H9 (cell line): ENCODE results near the gene NCOA5. TPM values are rescaled to one million over a fixed set of nuclear protein-coding genes. Genes with fewer than 3 reads are reported as not detected.

Source experiments
- DNase-seq: peaks from one replicate; pipeline ENCODE4 v3.0.0-alpha.2; 2017
- H2AFZ ChIP-seq: one replicate; pipeline ENCODE4 v1.6.1; 2013; ENCODE audit warnings: mild to moderate bottlenecking, low read length, control low read depth, moderate library complexity
- H2AK5ac ChIP-seq: 2 replicates; pipeline ENCODE4 v1.6.1; 2013; ENCODE audit warnings: low read length, control low read depth, mixed read lengths; ENCODE audit not compliant: insufficient read length
- H2BK120ac ChIP-seq: one replicate; pipeline ENCODE4 v1.6.1; 2013; ENCODE audit warnings: low read depth, mild to moderate bottlenecking, low read length, control low read depth, inconsistent platforms; ENCODE audit not compliant: poor library complexity, severe bottlenecking
- H2BK12ac ChIP-seq: 2 replicates; pipeline ENCODE4 v1.6.1; 2013; ENCODE audit warnings: low read length, control low read depth, mixed read lengths, low read depth; ENCODE audit not compliant: insufficient read length
- H2BK15ac ChIP-seq: 2 replicates; pipeline ENCODE4 v1.6.1; 2013; ENCODE audit warnings: low read depth, low read length, control low read depth
- H2BK20ac ChIP-seq: one replicate; pipeline ENCODE4 v1.6.1; 2013; ENCODE audit warnings: low read depth, mild to moderate bottlenecking, low read length, control low read depth, inconsistent platforms; ENCODE audit not compliant: poor library complexity, severe bottlenecking
- H2BK5ac ChIP-seq: 2 replicates; pipeline ENCODE4 v1.6.1; 2013; ENCODE audit warnings: low read length, control low read depth, mixed read lengths; ENCODE audit not compliant: insufficient read length
- H3K14ac ChIP-seq: 2 replicates; pipeline ENCODE4 v1.6.1; 2013; ENCODE audit warnings: low read length, control low read depth; ENCODE audit not compliant: insufficient read depth
- H3K18ac ChIP-seq: 2 replicates; pipeline ENCODE4 v1.6.1; 2013; ENCODE audit warnings: low read depth, mild to moderate bottlenecking, mixed read lengths, low read length, control low read depth; ENCODE audit not compliant: insufficient read length
- H3K23ac ChIP-seq: 2 replicates; pipeline ENCODE4 v1.6.1; 2013; ENCODE audit warnings: low read length, control low read depth, mixed read lengths, low read depth; ENCODE audit not compliant: insufficient read length
- H3K23me2 ChIP-seq: 2 replicates; pipeline ENCODE4 v1.6.1; 2013; ENCODE audit warnings: low read depth, mild to moderate bottlenecking, mixed read lengths, low read length, control low read depth; ENCODE audit not compliant: insufficient read length, poor library complexity, severe bottlenecking
- H3K27ac ChIP-seq: 2 replicates; pipeline ENCODE4 v1.5.1; 2013; ENCODE audit warnings: low read length, control low read depth, mixed read lengths, low read depth; ENCODE audit not compliant: insufficient read length
- H3K27me3 ChIP-seq: 2 replicates; pipeline ENCODE4 v1.6.1; 2013; ENCODE audit warnings: low read length, control low read depth, inconsistent platforms; ENCODE audit not compliant: insufficient read depth
- H3K4ac ChIP-seq: 2 replicates; pipeline ENCODE4 v1.6.1; 2013; ENCODE audit warnings: low read depth, mild to moderate bottlenecking, control low read depth, inconsistent platforms, low read length, moderate library complexity
- H3K4me1 ChIP-seq: 2 replicates; pipeline ENCODE4 v1.6.1; 2013; ENCODE audit warnings: low read length, control low read depth, inconsistent platforms; ENCODE audit not compliant: insufficient read depth
- H3K4me2 ChIP-seq: 2 replicates; pipeline ENCODE4 v1.6.1; 2013; ENCODE audit warnings: low read length, control low read depth, mixed read lengths; ENCODE audit not compliant: insufficient read length, insufficient read depth
- H3K56ac ChIP-seq: 2 replicates; pipeline ENCODE4 v1.6.1; 2013; ENCODE audit warnings: low read depth, mild to moderate bottlenecking, mixed read lengths, low read length, control low read depth; ENCODE audit not compliant: insufficient read length
- H3K79me1 ChIP-seq: 2 replicates; pipeline ENCODE4 v1.6.1; 2013; ENCODE audit warnings: low read depth, mild to moderate bottlenecking, moderate library complexity, low read length, control low read depth, inconsistent platforms; ENCODE audit not compliant: insufficient read depth, poor library complexity, severe bottlenecking
- H3K79me2 ChIP-seq: 2 replicates; pipeline ENCODE4 v1.6.1; 2013; ENCODE audit warnings: low read length, control low read depth, inconsistent platforms; ENCODE audit not compliant: insufficient read depth
- H3K9ac ChIP-seq: 2 replicates; pipeline ENCODE4 v1.6.1; 2013; ENCODE audit warnings: low read length, control low read depth, mixed read lengths; ENCODE audit not compliant: insufficient read length; ENCODE audit errors: extremely low read depth
- H3K9me3 ChIP-seq: one replicate; pipeline ENCODE4 v1.6.1; 2013; ENCODE audit warnings: low read depth, low read length, inconsistent platforms; ENCODE audit not compliant: control insufficient read depth
- H3T11ph ChIP-seq: one replicate; pipeline ENCODE4 v1.6.1; 2013; ENCODE audit warnings: mild to moderate bottlenecking, low read length, control low read depth, inconsistent platforms
- H4K20me1 ChIP-seq: one replicate; pipeline ENCODE4 v1.6.1; 2013; ENCODE audit not compliant: control insufficient read depth, insufficient read length, insufficient read depth
- H4K5ac ChIP-seq: 2 replicates; pipeline ENCODE4 v1.6.1; 2013; ENCODE audit warnings: low read depth, mild to moderate bottlenecking, mixed read lengths, low read length, control low read depth; ENCODE audit not compliant: insufficient read length
- H4K8ac ChIP-seq: replicated peaks from 2 replicates; pipeline ENCODE4 v1.6.1; 2013; ENCODE audit warnings: low read length, control low read depth, mixed read lengths, low read depth; ENCODE audit not compliant: insufficient read length
- H4K91ac ChIP-seq: 2 replicates; pipeline ENCODE4 v1.6.1; 2013; ENCODE audit warnings: low read depth, mild to moderate bottlenecking, moderate library complexity, mixed read lengths, low read length, control low read depth; ENCODE audit not compliant: insufficient read length
- H3K27ac Mint-ChIP-seq, 3 experiments: 2 replicates in 2 of 3; 3 replicates in 1 of 3; pipeline ENCODE4 v1.8.0; 2020 to 2021; ENCODE audit warnings: mixed read lengths in 3 of 3, mild to moderate bottlenecking in 1 of 3, moderate library complexity in 1 of 3
- H3K27me3 Mint-ChIP-seq: 2 replicates; pipeline ENCODE4 v1.8.0; 2021; ENCODE audit warnings: low read depth, mild to moderate bottlenecking, moderate library complexity, mixed read lengths
- H3K36me3 Mint-ChIP-seq, 3 experiments: 2 replicates in 2 of 3; 3 replicates in 1 of 3; pipeline ENCODE4 v1.8.0; 2020 to 2021; ENCODE audit warnings: low read depth in 3 of 3, mixed read lengths in 3 of 3; ENCODE audit not compliant: insufficient read depth in 1 of 3
- H3K4me1 Mint-ChIP-seq, 2 experiments: 2 replicates each; pipeline ENCODE4 v1.8.0; 2020; ENCODE audit warnings: mixed read lengths in 2 of 2
- H3K4me3 Mint-ChIP-seq, 2 experiments: 2 replicates in 1 of 2; 3 replicates in 1 of 2; pipeline ENCODE4 v1.8.0; 2020 to 2021; ENCODE audit warnings: mild to moderate bottlenecking in 2 of 2, mixed read lengths in 2 of 2, moderate library complexity in 1 of 2
- H3K9me3 Mint-ChIP-seq, 2 experiments: 2 replicates in 1 of 2; 3 replicates in 1 of 2; pipeline ENCODE4 v1.8.0; 2020; ENCODE audit warnings: mild to moderate bottlenecking in 2 of 2, mixed read lengths in 2 of 2, moderate library complexity in 1 of 2
- CTCF ChIP-seq: fragments of 200-600 bp; sonication (generic); conservative IDR thresholded peaks from 3 replicates; pipeline ENCODE4 v1.8.0; 2021; ENCODE audit warnings: antibody characterized with exemption, mild to moderate bottlenecking
- WGBS: extraction: QIAGEN DNeasy Blood & Tissue Kit; methylation state at CpG from one replicate; pipeline ENCODE4 v1.1.7; 2013; ENCODE audit warnings: missing lambda C conversion rate, low lambda C conversion rate, mixed read lengths; ENCODE audit not compliant: insufficient read length; ENCODE audit errors: extremely low coverage; 5-methylcytosine and 5-hydroxymethylcytosine counted together
- total RNA-seq: library from RNA; stranded (reverse); gene quantifications from 2 replicates; pipeline ENCODE4 v1.2.1, GENCODE V29; 2021

The NCOA5 gene
- total RNA-seq, 1 experiment from 2014 or later = 55.7 TPM

- Histone ChIP-seq H3K56ac (no peak overlapping the region), H2AK5ac (no peak overlapping the region), H4K8ac (no peak overlapping the region), H4K5ac (no peak overlapping the region), H2BK15ac (no peak overlapping the region), H2BK20ac (no peak overlapping the region), H2AFZ (no peak overlapping the region), H3K4me2 (no peak overlapping the region), H2BK12ac (no peak overlapping the region), H3K4me1 (peaks cover 17% of the 10 kb centered on the region), H4K91ac (no peak overlapping the region), H3K14ac (no peak overlapping the region), H3K23me2 (no peaks in the 10 kb centered on the region), H3K79me1 (peaks cover 3% of the 10 kb centered on the region), H2BK5ac (no peak overlapping the region), H2BK120ac (no peak overlapping the region), H4K20me1 (no peaks in the 10 kb centered on the region), H3K4ac (no peak overlapping the region), H3K27me3 (no peaks in the 10 kb centered on the region), H3K27ac (no peak overlapping the region), H3T11ph (no peak overlapping the region), H3K18ac (no peak overlapping the region), H3K9ac (no peak overlapping the region), H3K9me3 (no peaks in the 10 kb centered on the region), H3K79me2 (no peaks in the 10 kb centered on the region; the same call in 1 of the 2 replicates), H3K23ac (no peak overlapping the region)
- no peak for TF ChIP-seq CTCF
- no peak for DNase-seq
- H3K27ac Mint-ChIP-seq = peak overlapping the region; percentile 36 to 78 (median 69); a peak in 5 of 7 replicates
- H3K27me3 Mint-ChIP-seq = no peaks in the 10 kb centered on the region
- no CpG with 5 or more reads among the region's 3 CpGs for WGBS
- peak overlapping the region in 1 of 2 experiments; percentile 12; a peak in 1 of 5 replicates for H3K4me3 Mint-ChIP-seq
- peaks cover 18 to 19% of the 10 kb centered on the region in 2 experiments for H3K4me1 Mint-ChIP-seq
- peaks cover 7 to 27% (median 17%) of the 10 kb centered on the region in 3 experiments for H3K36me3 Mint-ChIP-seq
- no peaks in the 10 kb centered on the region for H3K9me3 Mint-ChIP-seq
These were observed 16.3 kb downstream of the NCOA5 start for GRCh38 chr20:46073443-46073842.
